Loucy (cell line): Measurements from ENCODE around the gene ADAMTS19.

Experiments used
- H2AFZ ChIP-seq: fragments of 200-600 bp; sonication (generic); 2 replicates; pipeline ENCODE4 v1.6.0; 2016; ENCODE audit warnings: antibody characterized with exemption, mild to moderate bottlenecking, low read length, moderate library complexity
- H3F3A ChIP-seq: fragments of 200-600 bp; 2 replicates; pipeline ENCODE4 v1.6.0; 2016; ENCODE audit warnings: antibody characterized with exemption, low read depth, mild to moderate bottlenecking
- H3K27me3 ChIP-seq: fragments of 200-600 bp; sonication (generic); 2 replicates; pipeline ENCODE4 v1.6.1; 2014; ENCODE audit warnings: low read length, mild to moderate bottlenecking; ENCODE audit not compliant: insufficient read depth, poor library complexity, severe bottlenecking
- H3K36me3 ChIP-seq: fragments of 200-600 bp; sonication (generic); 2 replicates; pipeline ENCODE4 v1.6.1; 2016; ENCODE audit warnings: low read length; ENCODE audit not compliant: insufficient read depth
- H3K4me1 ChIP-seq: fragments of 200-600 bp; sonication (generic); 2 replicates; pipeline ENCODE4 v1.5.1; 2014; ENCODE audit warnings: low read length, mild to moderate bottlenecking; ENCODE audit not compliant: insufficient read depth, poor library complexity, severe bottlenecking
- H3K4me2 ChIP-seq: fragments of 200-600 bp; sonication (generic); 2 replicates; pipeline ENCODE4 v1.6.0; 2014; ENCODE audit warnings: antibody characterized with exemption, low read length, low read depth, mild to moderate bottlenecking; ENCODE audit not compliant: poor library complexity, severe bottlenecking
- H3K4me3 ChIP-seq: fragments of 200-600 bp; sonication (generic); 2 replicates; pipeline ENCODE4 v1.5.1; 2014; ENCODE audit warnings: low read length, mild to moderate bottlenecking, mixed read lengths; ENCODE audit not compliant: poor library complexity, severe bottlenecking
- H3K79me2 ChIP-seq: fragments of 200-600 bp; sonication (generic); 2 replicates; pipeline ENCODE4 v1.6.1; 2014; ENCODE audit warnings: low read length; ENCODE audit not compliant: insufficient read depth
- H3K9ac ChIP-seq: fragments of 200-600 bp; sonication (generic); 2 replicates; pipeline ENCODE4 v1.6.0; 2014; ENCODE audit warnings: mild to moderate bottlenecking, low read depth, low read length, moderate library complexity; ENCODE audit not compliant: poor library complexity, severe bottlenecking
- H3K9me2 ChIP-seq: fragments of 200-600 bp; sonication (generic); replicated peaks from 2 replicates; pipeline ENCODE4 v1.6.1; 2016; ENCODE audit warnings: low read depth, low read length, mixed read lengths
- H3K9me3 ChIP-seq: fragments of 200-600 bp; sonication (generic); 2 replicates; pipeline ENCODE4 v1.6.1; 2014; ENCODE audit warnings: mild to moderate bottlenecking, antibody characterized with exemption, low read length, low read depth; ENCODE audit not compliant: insufficient read depth
- H4K20me1 ChIP-seq: fragments of 200-600 bp; sonication (generic); 2 replicates; pipeline ENCODE4 v1.6.0; 2014; ENCODE audit warnings: antibody characterized with exemption, low read length, mild to moderate bottlenecking; ENCODE audit not compliant: insufficient read depth, poor library complexity, severe bottlenecking
- EZH2phosphoT487 ChIP-seq: fragments of 200-600 bp; IDR thresholded peaks from 2 replicates; pipeline ENCODE4 v1.6.1; 2018; ENCODE audit warnings: antibody characterized with exemption, mild to moderate bottlenecking, moderate library complexity, borderline replicate concordance
- TF ChIP-seq, protein P1 (sequence below): fragments of 200-600 bp; sonication (generic); conservative IDR thresholded peaks from 2 replicates; pipeline ENCODE4 v1.5.1; 2014; ENCODE audit warnings: mild to moderate bottlenecking, antibody characterized with exemption, low read length

ADAMTS19 gene

DNA sequence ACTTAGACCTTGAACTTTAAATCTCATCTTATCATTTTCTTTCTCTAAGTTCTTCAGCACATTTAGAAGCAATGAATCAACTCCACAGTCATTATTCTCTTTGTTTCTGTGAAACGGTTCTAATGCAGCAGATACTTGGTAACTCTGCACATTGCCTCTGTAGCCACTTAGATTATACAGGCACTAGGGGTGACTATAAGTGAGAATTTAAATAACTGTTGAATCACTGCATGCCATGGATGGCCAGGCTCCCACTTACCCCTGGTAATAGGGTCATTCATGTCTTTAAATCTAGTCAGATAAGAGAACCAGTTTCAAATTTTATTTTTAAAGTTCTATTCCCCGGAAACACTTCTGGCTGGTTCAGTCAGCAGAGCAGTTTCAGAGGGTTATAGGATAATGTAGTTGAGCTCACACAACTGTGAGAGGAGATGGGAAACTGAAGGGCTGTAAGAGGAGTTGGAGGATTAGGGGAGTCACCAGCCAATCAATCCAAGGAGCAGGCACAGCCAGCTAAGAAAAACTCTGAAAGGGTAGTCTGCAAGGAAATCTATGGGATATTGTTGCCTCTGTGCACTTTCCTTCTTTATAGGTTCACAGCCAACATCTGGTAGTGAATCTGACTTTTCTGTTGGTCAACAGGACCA, 283.6 kb downstream of the ADAMTS19 start:
- H3K27me3 ChIP-seq, result no peaks in the 10 kb centered on the region
- no peak overlapping the region for H3K4me2 ChIP-seq
- H3K9me2 ChIP-seq, result no peaks in the 10 kb centered on the region
- no peaks in the 10 kb centered on the region for H3K36me3 ChIP-seq
- H3K79me2 ChIP-seq, result no peaks in the 10 kb centered on the region
- TF ChIP-seq EZH2phosphoT487, result no peak
- TF ChIP-seq, protein P1, sequence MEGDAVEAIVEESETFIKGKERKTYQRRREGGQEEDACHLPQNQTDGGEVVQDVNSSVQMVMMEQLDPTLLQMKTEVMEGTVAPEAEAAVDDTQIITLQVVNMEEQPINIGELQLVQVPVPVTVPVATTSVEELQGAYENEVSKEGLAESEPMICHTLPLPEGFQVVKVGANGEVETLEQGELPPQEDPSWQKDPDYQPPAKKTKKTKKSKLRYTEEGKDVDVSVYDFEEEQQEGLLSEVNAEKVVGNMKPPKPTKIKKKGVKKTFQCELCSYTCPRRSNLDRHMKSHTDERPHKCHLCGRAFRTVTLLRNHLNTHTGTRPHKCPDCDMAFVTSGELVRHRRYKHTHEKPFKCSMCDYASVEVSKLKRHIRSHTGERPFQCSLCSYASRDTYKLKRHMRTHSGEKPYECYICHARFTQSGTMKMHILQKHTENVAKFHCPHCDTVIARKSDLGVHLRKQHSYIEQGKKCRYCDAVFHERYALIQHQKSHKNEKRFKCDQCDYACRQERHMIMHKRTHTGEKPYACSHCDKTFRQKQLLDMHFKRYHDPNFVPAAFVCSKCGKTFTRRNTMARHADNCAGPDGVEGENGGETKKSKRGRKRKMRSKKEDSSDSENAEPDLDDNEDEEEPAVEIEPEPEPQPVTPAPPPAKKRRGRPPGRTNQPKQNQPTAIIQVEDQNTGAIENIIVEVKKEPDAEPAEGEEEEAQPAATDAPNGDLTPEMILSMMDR, result no peak
- peaks cover 2% of the 10 kb centered on the region for H3K4me1 ChIP-seq
- H3K9ac ChIP-seq, result no peak overlapping the region
- no peak overlapping the region for H2AFZ ChIP-seq
- no peaks in the 10 kb centered on the region for H4K20me1 ChIP-seq
- no peaks in the 10 kb centered on the region for H3K9me3 ChIP-seq
- H3F3A ChIP-seq, result no peaks in the 10 kb centered on the region
- H3K4me3 ChIP-seq, result no peak overlapping the region

DNA sequence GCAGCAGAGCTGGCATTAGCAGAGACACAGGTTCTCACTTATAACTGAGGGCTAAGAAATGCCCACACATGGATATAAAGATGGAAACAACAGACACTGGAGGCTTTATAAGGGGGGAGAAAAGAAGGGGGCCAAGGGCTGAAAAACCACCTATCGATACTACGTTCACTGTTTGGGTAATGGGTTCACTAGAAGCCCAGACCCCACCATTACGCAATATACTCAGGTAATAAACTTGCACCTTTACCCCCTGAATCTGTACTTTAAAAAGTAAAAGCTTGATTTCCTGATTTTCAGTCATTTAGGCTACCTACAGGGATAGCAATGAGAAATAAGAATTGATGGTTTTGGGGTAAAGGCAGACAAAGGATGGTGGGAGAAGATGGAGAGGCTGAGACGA, 285.9 kb downstream of the ADAMTS19 start:
- H3K9me2 ChIP-seq, result no peaks in the 10 kb centered on the region
- no peaks in the 10 kb centered on the region for H3K36me3 ChIP-seq
- H3K9me3 ChIP-seq, result no peaks in the 10 kb centered on the region
- no peaks in the 10 kb centered on the region for H4K20me1 ChIP-seq
- H3F3A ChIP-seq, result no peaks in the 10 kb centered on the region
- H3K9ac ChIP-seq, result no peak overlapping the region
- peaks cover 6% of the 10 kb centered on the region for H3K4me1 ChIP-seq
- H2AFZ ChIP-seq, result no peak overlapping the region
- H3K4me2 ChIP-seq, result no peak overlapping the region
- TF ChIP-seq, protein P1, result no peak
- TF ChIP-seq EZH2phosphoT487, result no peak
- no peaks in the 10 kb centered on the region for H3K79me2 ChIP-seq
- H3K27me3 ChIP-seq, result no peaks in the 10 kb centered on the region
- H3K4me3 ChIP-seq, result no peak overlapping the region

DNA sequence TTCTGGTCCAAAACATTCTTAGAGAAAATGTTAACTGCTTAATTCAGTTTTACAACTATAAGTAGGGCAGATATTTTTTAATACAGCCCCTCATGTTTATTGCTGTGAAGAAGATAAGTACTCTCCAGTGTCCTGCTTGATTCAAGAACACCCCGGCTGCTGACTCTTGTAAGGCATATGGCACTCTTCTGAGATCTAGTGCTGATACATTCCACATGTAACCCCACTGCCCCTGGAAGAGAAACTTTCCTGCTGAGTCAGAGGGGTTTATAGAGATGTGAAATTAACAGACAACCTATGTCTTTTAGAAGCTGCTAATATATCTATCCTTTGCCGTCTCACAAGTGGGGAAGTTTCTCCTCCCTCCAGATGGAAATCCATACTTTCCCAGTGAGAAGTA, 286.8 kb downstream of the ADAMTS19 start:
- Histone ChIP-seq H3K79me2 (no peaks in the 10 kb centered on the region), H3K4me2 (no peak overlapping the region), H3K9ac (no peak overlapping the region), H4K20me1 (no peaks in the 10 kb centered on the region), H3K9me2 (no peaks in the 10 kb centered on the region), H3F3A (no peaks in the 10 kb centered on the region), H2AFZ (no peak overlapping the region), H3K9me3 (no peaks in the 10 kb centered on the region), H3K36me3 (no peaks in the 10 kb centered on the region), H3K4me3 (no peak overlapping the region), H3K4me1 (peaks cover 6% of the 10 kb centered on the region), H3K27me3 (no peaks in the 10 kb centered on the region)
- TF ChIP-seq, protein P1, result no peak
- no peak for TF ChIP-seq EZH2phosphoT487
